Loucy (cell line): ENCODE results near the gene SIPA1L3.

Source experiments
- EZH2phosphoT487 ChIP-seq: fragments of 200-600 bp; IDR thresholded peaks from 2 replicates; pipeline ENCODE4 v1.6.1; 2018; ENCODE audit warnings: antibody characterized with exemption, mild to moderate bottlenecking, moderate library complexity, borderline replicate concordance
- TF ChIP-seq, protein P1 (sequence below): fragments of 200-600 bp; sonication (generic); conservative IDR thresholded peaks from 2 replicates; pipeline ENCODE4 v1.5.1; 2014; ENCODE audit warnings: mild to moderate bottlenecking, antibody characterized with exemption, low read length

DNA sequence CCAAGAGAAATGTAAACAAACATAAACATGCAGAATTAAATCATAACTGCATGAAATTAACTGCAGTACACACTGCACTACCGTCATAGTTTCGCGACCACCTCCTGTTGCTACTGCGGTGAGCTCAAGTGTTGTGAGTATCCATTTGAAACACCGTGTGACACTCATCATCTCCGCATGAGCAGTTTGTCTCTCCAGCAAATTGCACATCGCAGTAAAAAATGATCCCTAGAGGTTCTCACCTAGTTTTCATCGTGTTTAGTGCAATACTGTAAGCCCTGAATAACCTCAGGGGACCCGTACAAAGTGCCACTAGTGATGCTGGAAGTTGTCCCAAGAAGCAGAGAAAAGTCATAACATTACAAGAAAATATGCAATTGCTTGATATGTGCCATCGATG, 169.3 kb downstream of the SIPA1L3 start:
- TF ChIP-seq, protein P1, sequence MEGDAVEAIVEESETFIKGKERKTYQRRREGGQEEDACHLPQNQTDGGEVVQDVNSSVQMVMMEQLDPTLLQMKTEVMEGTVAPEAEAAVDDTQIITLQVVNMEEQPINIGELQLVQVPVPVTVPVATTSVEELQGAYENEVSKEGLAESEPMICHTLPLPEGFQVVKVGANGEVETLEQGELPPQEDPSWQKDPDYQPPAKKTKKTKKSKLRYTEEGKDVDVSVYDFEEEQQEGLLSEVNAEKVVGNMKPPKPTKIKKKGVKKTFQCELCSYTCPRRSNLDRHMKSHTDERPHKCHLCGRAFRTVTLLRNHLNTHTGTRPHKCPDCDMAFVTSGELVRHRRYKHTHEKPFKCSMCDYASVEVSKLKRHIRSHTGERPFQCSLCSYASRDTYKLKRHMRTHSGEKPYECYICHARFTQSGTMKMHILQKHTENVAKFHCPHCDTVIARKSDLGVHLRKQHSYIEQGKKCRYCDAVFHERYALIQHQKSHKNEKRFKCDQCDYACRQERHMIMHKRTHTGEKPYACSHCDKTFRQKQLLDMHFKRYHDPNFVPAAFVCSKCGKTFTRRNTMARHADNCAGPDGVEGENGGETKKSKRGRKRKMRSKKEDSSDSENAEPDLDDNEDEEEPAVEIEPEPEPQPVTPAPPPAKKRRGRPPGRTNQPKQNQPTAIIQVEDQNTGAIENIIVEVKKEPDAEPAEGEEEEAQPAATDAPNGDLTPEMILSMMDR, result no peak
- TF ChIP-seq EZH2phosphoT487, result no peak
